ENCODE data around the gene SMG6. TPM values are rescaled to one million over a fixed set of nuclear protein-coding genes. Genes with fewer than 3 reads are reported as not detected.
"Not testable (repeated sequence)": the region's sequence is repeated elsewhere in the genome, so short reads cannot be mapped to it uniquely, and the experiment has no call there.

Gene SMG6
- total RNA-seq, 1 donor from 2014 or later = 26.3 TPM

GRCh38 chr17:2264067-2264860 is 39.3 kb downstream of the SMG6 start:
- DNase-seq (ENCODE audit: low read depth in 2 of 2) = peak in 1 of 2 donors; percentile 46

GRCh38 chr17:2263183-2264066 is 40.2 kb downstream of the SMG6 start:
- DNase-seq (ENCODE audit: low read depth in 2 of 2) = peak in 1 of 2 donors; percentile 32

GRCh38 chr17:2262135-2262587 is 41.4 kb downstream of the SMG6 start:
- DNase-seq (ENCODE audit: low read depth in 2 of 2) = no peak

GRCh38 chr17:2259769-2260536 is 43.6 kb downstream of the SMG6 start:
- no peak for DNase-seq (ENCODE audit: low read depth in 2 of 2)

GRCh38 chr17:2258830-2259229 is 44.8 kb downstream of the SMG6 start:
- not testable (repeated sequence) for DNase-seq (ENCODE audit: low read depth in 2 of 2)

GRCh38 chr17:2253768-2254406 is 49.7 kb downstream of the SMG6 start:
- peak in 1 of 2 donors; percentile 26 for DNase-seq (ENCODE audit: low read depth in 2 of 2)

- no peak for DNase-seq (ENCODE audit: low read depth in 2 of 2)
Observed at GRCh38 chr17:2253362-2253761, 50.2 kb downstream of the SMG6 start.

- DNase-seq (ENCODE audit: low read depth in 2 of 2) = no peak
Observed at GRCh38 chr17:2251098-2251497, 52.5 kb downstream of the SMG6 start.

GRCh38 chr17:2250140-2251095 is 53.2 kb downstream of the SMG6 start:
- DNase-seq (ENCODE audit: low read depth in 2 of 2) = no peak

- DNase-seq (ENCODE audit: low read depth in 2 of 2) = no peak
Observed at GRCh38 chr17:2247005-2247404, 56.6 kb downstream of the SMG6 start.

GRCh38 chr17:2244545-2245525 is 58.8 kb downstream of the SMG6 start:
- peak; percentile 98 to 99 for DNase-seq (ENCODE audit: low read depth in 2 of 2)

- no peak for DNase-seq (ENCODE audit: low read depth in 2 of 2)
Observed at GRCh38 chr17:2243953-2244352, 59.6 kb downstream of the SMG6 start.

GRCh38 chr17:2241823-2242222 is 61.8 kb downstream of the SMG6 start:
- DNase-seq (ENCODE audit: low read depth in 2 of 2) = no peak

- no peak for DNase-seq (ENCODE audit: low read depth in 2 of 2)
Observed at GRCh38 chr17:2240541-2240940, 63.0 kb downstream of the SMG6 start.

GRCh38 chr17:2239882-2240430 is 63.6 kb downstream of the SMG6 start:
- DNase-seq (ENCODE audit: low read depth in 2 of 2) = peak in 1 of 2 donors; percentile 93

GRCh38 chr17:2239170-2239551 is 64.4 kb downstream of the SMG6 start:
- no peak for DNase-seq (ENCODE audit: low read depth in 2 of 2)

GRCh38 chr17:2238432-2239169 is 65.0 kb downstream of the SMG6 start:
- DNase-seq (ENCODE audit: low read depth in 2 of 2) = peak in 1 of 2 donors; percentile 25

GRCh38 chr17:2237950-2238349 is 65.6 kb downstream of the SMG6 start:
- DNase-seq (ENCODE audit: low read depth in 2 of 2) = no peak
